ENCODE results near the gene NUDT21.

Gene NUDT21

DNA sequence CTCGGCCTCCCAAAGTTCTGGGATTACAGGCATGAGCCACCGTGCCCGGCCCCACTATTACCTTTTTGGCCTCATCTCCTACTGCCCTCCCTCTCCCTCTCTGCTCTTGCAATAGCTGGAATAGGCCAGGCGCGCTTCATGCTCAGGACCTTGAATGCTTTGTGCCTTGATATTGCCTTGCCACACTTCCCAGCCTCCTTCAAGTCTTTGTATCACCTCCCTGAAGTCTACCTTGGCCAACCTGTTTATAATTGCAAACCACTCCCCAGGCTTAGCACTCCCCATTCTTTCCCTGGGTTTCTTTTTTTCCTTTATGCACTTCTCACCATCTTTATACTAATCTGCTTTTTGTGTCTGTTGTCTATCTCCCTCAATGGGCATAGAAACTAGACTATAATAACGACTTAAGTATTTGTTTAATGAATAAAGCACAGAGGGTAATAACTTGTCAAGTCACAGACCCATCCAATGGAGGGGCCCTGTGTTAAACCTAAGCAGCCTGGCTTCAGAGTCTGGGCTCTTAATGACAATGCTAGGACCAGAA, 6.9 kb upstream of the NUDT21 start:
- H3K4me1 ChIP-seq (ENCODE audit: control insufficient read depth, insufficient read depth, low read length) = peaks cover 3% of the 10 kb centered on the region
- H3K36me3 ChIP-seq (ENCODE audit: insufficient read depth, low read length) = peaks cover 64% of the 10 kb centered on the region

DNA sequence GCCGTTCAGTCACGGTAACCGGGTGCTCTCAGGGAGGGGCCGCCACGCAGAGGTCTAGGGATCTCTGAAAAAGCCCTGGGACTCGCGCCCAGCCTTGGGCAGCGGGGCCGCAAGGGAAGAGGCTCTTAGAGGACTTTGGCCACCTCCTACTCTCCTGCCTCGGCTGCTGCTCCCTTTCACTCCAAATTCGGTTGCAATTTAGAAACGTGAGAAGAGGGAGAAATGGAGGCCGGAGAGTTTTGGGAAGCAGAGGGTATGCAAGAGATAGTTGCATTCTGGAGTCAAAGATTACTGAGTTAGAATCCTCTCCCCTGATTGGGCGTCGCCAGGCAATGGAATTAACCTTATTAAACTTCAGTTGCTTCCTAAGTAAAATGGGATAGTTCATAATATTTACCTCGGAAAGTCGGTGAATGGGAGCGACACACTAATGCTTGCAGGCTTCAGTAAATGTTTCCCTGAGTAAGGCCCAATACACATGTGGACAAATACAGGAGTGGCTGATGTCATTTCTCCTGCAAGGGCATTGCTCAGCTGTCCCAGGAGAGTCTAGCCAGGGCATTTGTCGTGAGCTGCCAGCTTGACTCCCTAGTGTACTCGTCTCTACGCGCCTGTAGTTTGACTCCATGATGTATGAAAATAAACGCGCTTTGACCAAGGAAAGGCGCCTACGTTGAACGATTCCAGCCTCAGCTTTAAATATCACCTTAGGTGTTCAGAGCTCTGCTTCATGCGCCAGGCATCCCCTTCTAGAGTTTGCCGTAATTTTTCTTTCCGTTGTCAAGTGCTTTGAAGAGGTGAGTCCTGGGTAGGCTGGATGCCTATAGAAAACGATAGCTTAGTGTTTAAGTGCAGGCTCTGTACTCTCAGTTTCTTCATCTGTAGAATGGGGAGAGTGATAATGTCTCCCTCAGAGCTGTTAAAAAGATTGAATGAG, 889 bp upstream of the NUDT21 start:
- Histone ChIP-seq H3K4me3 (ENCODE audit: low read length) (peak overlapping the region; percentile 96), H3K4me2 (ENCODE audit: low read length) (peak overlapping the region; percentile 76), H3K36me3 (ENCODE audit: insufficient read depth, low read length) (peaks cover 27% of the 10 kb centered on the region), H3K9me3 (replicated peaks; ENCODE audit: low read length) (no peaks in the 10 kb centered on the region), H3K27me3 (ENCODE audit: control insufficient read depth, insufficient read depth, low read length) (no peaks in the 10 kb centered on the region), H3K4me1 (ENCODE audit: control insufficient read depth, insufficient read depth, low read length) (peaks cover 31% of the 10 kb centered on the region), H3K9ac (ENCODE audit: low read depth, low read length) (peak overlapping the region; percentile 93)

More for the DNA sequence above, 6.9 kb upstream of the NUDT21 start:
- H3K9ac ChIP-seq (ENCODE audit: low read depth, low read length) = no peak overlapping the region
- no peaks in the 10 kb centered on the region for H3K27me3 ChIP-seq (ENCODE audit: control insufficient read depth, insufficient read depth, low read length)
- H3K4me2 ChIP-seq (ENCODE audit: low read length) = no peak overlapping the region
- H3K9me3 ChIP-seq (replicated peaks; ENCODE audit: low read length) = no peaks in the 10 kb centered on the region
- H3K4me3 ChIP-seq (ENCODE audit: low read length) = no peak overlapping the region

DNA sequence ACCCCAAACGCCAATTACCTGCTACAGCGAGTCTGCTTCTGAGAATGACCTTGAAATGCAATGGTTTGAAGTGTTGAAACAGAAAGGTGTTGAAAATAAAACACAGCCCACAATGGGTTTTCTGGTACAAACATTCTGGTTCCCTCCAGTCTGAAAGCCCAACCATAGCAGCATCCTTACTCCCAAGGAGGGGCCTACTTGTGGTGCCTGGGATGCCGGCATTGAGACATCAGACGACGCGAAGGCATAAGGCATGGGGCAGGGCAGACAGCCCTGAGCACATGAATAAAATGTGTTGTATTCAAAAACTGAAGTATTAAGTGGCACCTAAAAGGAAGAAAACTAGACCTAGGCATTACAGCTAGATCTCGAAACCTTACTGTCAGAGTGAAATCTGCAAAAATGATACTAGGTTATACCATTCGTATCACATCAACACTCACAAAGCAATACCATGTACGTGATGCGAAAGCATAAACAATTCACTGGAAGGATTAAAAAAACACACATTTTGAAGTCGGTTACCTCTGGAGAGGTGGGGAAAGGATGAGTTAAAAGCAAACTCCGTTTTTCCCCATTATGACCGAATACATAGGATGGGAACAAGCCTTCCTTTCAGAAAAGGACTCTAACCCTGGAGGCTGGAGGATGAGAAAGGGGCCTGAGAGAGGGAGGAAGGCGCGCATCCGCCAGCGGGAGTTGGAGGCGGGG, 702 bp downstream of the NUDT21 start:
- Histone ChIP-seq H3K9me3 (replicated peaks; ENCODE audit: low read length) (no peaks in the 10 kb centered on the region), H3K9ac (ENCODE audit: low read depth, low read length) (peak overlapping the region; percentile 93), H3K27me3 (ENCODE audit: control insufficient read depth, insufficient read depth, low read length) (no peaks in the 10 kb centered on the region), H3K4me2 (ENCODE audit: low read length) (peak overlapping the region; percentile 85), H3K4me1 (ENCODE audit: control insufficient read depth, insufficient read depth, low read length) (peaks cover 31% of the 10 kb centered on the region), H3K4me3 (ENCODE audit: low read length) (peak overlapping the region; percentile 96), H3K36me3 (ENCODE audit: insufficient read depth, low read length) (peaks cover 30% of the 10 kb centered on the region)

DNA sequence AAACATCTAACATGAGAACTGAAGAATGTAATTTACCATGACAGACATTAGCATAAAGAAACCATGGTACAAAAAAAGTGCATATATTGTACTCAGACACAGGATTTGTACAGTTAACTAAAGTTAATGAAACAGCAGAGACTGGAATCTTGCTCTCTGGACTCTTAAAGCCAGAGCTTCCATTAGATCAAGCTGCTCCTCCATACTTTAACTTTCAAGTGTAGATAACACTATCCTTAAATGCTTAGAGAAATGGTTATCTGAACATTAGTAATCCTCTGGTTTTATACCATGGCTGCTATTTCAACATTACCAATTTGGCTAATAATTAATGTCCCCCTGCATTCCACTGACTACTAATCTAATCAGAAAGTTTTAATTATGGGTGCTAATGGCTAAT, 3.1 kb downstream of the NUDT21 start:
- Histone ChIP-seq H3K27me3 (ENCODE audit: control insufficient read depth, insufficient read depth, low read length) (no peaks in the 10 kb centered on the region), H3K9me3 (replicated peaks; ENCODE audit: low read length) (no peaks in the 10 kb centered on the region), H3K4me1 (ENCODE audit: control insufficient read depth, insufficient read depth, low read length) (peaks cover 27% of the 10 kb centered on the region), H3K9ac (ENCODE audit: low read depth, low read length) (no peak overlapping the region), H3K4me3 (ENCODE audit: low read length) (no peak overlapping the region), H3K4me2 (ENCODE audit: low read length) (no peak overlapping the region), H3K36me3 (ENCODE audit: insufficient read depth, low read length) (peaks cover 27% of the 10 kb centered on the region)

DNA sequence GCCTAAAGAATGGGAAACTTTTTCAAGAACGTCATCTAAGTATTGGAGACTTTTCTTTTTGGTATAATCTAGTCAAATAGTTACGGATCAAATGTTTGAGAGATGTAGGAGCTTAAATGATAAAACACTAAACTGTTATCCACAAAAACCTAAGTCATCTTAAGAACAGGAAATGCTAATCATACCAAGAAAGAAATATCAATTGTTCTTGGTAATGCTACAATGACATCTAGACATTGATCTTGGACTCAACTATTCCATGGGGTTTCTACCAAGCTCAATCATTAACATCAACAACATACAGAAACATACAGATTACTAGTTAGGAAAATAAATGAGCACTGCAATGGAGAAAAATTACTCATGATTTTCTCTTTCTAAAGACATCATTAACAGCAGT, 3.8 kb downstream of the NUDT21 start:
- Histone ChIP-seq H3K9me3 (replicated peaks; ENCODE audit: low read length) (no peaks in the 10 kb centered on the region), H3K4me1 (ENCODE audit: control insufficient read depth, insufficient read depth, low read length) (peaks cover 20% of the 10 kb centered on the region), H3K36me3 (ENCODE audit: insufficient read depth, low read length) (peaks cover 26% of the 10 kb centered on the region), H3K4me2 (ENCODE audit: low read length) (no peak overlapping the region), H3K27me3 (ENCODE audit: control insufficient read depth, insufficient read depth, low read length) (no peaks in the 10 kb centered on the region), H3K4me3 (ENCODE audit: low read length) (no peak overlapping the region), H3K9ac (ENCODE audit: low read depth, low read length) (no peak overlapping the region)

DNA sequence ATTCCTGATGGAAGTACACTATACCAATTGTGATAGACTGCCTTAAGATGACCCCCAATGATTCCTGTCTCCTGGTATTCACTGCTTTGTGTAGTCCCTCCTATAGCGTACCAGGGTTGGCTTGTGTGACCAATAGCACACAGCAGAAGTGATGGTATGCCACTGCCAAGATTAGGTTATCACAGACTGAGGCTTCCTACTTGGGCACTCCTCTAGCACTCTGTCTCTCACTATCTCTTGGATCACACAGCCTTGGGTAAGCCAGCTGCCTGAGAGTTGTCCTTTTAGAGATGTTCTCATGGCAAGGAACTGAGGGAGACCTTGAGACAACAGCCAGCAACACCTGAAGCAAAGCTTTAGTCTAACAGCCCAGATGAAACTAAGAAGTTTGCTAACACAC, 13.1 kb downstream of the NUDT21 start:
- Histone ChIP-seq H3K9ac (ENCODE audit: low read depth, low read length) (no peak overlapping the region), H3K36me3 (ENCODE audit: insufficient read depth, low read length) (peaks cover 60% of the 10 kb centered on the region), H3K4me3 (ENCODE audit: low read length) (no peak overlapping the region), H3K9me3 (replicated peaks; ENCODE audit: low read length) (no peaks in the 10 kb centered on the region), H3K4me2 (ENCODE audit: low read length) (no peak overlapping the region), H3K4me1 (ENCODE audit: control insufficient read depth, insufficient read depth, low read length) (no peaks in the 10 kb centered on the region), H3K27me3 (ENCODE audit: control insufficient read depth, insufficient read depth, low read length) (no peaks in the 10 kb centered on the region)

DNA sequence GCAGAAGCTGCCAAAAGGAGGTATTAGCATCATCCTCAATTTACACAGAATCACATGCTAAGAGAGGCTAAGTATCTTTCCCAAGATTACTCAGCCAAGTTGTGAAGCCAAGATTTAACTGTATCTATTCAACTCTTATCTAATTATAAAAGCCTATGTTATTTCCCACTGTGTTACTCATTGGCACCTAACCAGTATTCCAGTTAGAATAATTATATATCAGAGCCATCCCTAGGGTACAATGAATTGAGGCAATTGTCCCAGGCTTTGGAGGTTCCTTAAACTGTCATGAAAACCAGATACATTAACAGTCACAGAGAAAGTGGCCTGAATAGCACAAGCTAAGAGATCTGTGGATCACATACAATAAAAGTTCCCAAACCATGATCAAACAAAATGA, 14.9 kb downstream of the NUDT21 start:
- peaks cover 64% of the 10 kb centered on the region for H3K36me3 ChIP-seq (ENCODE audit: insufficient read depth, low read length)

DNA sequence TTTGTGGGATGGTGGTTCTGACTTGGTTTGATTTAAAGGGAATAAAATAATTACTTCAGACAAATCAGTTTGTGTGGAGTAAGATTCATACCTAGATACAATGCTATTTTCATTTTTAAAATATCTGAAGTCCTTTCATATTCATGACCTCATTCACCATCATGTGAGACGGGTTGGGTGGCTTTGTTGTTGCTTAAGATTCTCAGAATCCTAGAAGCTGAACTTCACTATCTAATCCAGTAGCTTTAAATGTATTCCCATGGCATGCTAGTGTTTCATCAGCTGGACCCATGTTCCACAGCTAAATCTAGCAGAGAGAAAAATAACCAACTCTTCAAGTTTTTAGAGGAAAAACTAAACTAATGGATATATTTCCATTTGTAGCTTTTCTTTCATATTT, 23.0 kb downstream of the NUDT21 start:
- no peaks in the 10 kb centered on the region for H3K27me3 ChIP-seq (ENCODE audit: control insufficient read depth, insufficient read depth, low read length)
- H3K4me2 ChIP-seq (ENCODE audit: low read length) = no peak overlapping the region
- H3K4me1 ChIP-seq (ENCODE audit: control insufficient read depth, insufficient read depth, low read length) = peaks cover 12% of the 10 kb centered on the region
- no peaks in the 10 kb centered on the region for H3K9me3 ChIP-seq (replicated peaks; ENCODE audit: low read length)
- no peak overlapping the region for H3K4me3 ChIP-seq (ENCODE audit: low read length)
- no peak overlapping the region for H3K9ac ChIP-seq (ENCODE audit: low read depth, low read length)
- H3K36me3 ChIP-seq (ENCODE audit: insufficient read depth, low read length) = peaks cover 19% of the 10 kb centered on the region

More for the DNA sequence above, 14.9 kb downstream of the NUDT21 start:
- no peaks in the 10 kb centered on the region for H3K27me3 ChIP-seq (ENCODE audit: control insufficient read depth, insufficient read depth, low read length)
- no peak overlapping the region for H3K4me3 ChIP-seq (ENCODE audit: low read length)
- no peak overlapping the region for H3K9ac ChIP-seq (ENCODE audit: low read depth, low read length)
- no peaks in the 10 kb centered on the region for H3K9me3 ChIP-seq (replicated peaks; ENCODE audit: low read length)
- H3K4me2 ChIP-seq (ENCODE audit: low read length) = no peak overlapping the region
- no peaks in the 10 kb centered on the region for H3K4me1 ChIP-seq (ENCODE audit: control insufficient read depth, insufficient read depth, low read length)

DNA sequence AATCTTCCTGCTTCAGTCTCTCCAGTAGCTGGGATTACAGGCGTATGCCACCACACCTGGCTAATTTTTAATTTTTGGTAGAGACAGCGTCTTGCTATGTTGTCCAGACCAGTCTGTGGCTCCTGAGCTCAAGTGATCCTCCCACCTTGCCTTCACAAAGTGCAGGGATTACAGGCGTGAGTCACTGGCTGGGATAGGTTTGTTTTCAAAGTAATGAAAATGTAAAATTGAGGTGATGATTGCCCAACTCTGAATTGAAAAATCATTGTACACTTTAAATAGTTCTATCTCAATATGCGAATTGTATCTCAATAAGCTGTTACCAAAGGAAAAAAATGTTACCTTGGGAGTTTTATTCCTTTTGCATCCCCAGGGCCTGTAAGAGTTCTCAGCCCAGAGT, 24.5 kb downstream of the NUDT21 start:
- Histone ChIP-seq H3K4me3 (ENCODE audit: low read length) (no peak overlapping the region), H3K9ac (ENCODE audit: low read depth, low read length) (no peak overlapping the region), H3K27me3 (ENCODE audit: control insufficient read depth, insufficient read depth, low read length) (no peaks in the 10 kb centered on the region), H3K4me2 (ENCODE audit: low read length) (no peak overlapping the region), H3K4me1 (ENCODE audit: control insufficient read depth, insufficient read depth, low read length) (peaks cover 20% of the 10 kb centered on the region), H3K36me3 (ENCODE audit: insufficient read depth, low read length) (peaks cover 12% of the 10 kb centered on the region), H3K9me3 (replicated peaks; ENCODE audit: low read length) (no peaks in the 10 kb centered on the region)

DNA sequence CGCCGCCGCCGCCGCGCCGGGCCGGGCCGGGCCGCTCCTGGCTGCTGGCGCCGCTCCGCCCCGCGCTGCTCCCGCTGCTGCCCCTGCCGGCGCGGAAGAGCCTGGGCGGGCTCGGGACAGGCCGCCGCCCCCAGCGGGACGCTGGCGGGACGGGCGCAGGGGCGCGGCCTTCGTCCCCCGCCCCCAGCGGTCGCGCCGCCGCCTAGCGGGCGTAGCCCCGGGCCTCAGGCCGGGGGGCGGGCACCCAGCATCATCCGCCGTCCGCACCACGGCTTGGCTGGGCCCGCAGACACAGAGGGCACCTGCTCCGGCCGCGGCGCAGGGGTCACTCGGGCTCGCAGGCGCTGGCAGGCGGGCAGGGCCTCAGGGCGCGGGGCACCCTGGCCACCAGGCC, 25.7 kb downstream of the NUDT21 start, which contains the start of gene AMFR:
Gene AMFR, minus strand, starts transcription at position 107 of the 394 bp plus-strand sequence. CDS start 218 bp downstream, outside the sequence.
- Histone ChIP-seq H3K27me3 (ENCODE audit: control insufficient read depth, insufficient read depth, low read length) (no peaks in the 10 kb centered on the region), H3K36me3 (ENCODE audit: insufficient read depth, low read length) (peaks cover 2% of the 10 kb centered on the region), H3K4me1 (ENCODE audit: control insufficient read depth, insufficient read depth, low read length) (peaks cover 23% of the 10 kb centered on the region), H3K4me2 (ENCODE audit: low read length) (peak within 1 kb of the TSS; percentile 86), H3K9ac (ENCODE audit: low read depth, low read length) (peak within 1 kb of the TSS; percentile 97), H3K4me3 (ENCODE audit: low read length) (peak within 1 kb of the TSS; percentile 75), H3K9me3 (replicated peaks; ENCODE audit: low read length) (no peaks in the 10 kb centered on the region)

DNA sequence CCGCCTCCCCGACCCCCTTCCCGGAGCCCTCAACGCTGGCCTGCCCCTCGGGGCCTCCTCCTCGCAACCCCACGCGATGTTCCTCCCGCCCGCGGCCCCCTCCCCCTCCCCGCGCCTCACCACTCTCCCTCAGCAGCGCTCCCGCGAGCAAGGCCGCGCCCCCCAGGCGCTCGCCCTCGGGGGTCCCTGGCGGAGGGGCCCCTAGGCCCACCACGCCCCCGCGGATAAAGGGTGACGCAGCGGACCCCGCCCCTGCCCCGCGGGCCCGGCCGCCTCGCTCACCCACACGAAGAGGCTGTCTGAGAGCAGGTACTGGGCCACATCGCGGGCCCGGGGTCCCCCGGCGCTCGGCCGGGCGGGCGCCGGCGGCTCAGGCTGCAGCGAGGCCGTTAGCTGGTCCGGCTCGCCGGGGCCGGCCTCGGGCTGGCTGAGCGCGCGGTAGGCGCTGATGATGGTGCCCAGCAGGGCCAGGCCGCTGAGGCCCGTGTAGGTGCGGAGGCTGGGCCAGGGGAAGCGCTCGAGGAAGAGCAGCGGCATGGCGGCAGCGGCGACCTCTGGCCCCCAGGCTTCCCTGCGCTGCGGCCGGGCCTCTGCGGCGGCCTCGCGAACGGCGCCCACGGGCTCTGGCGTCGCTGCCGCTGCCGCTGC, 26.2 kb downstream of the NUDT21 start:
- H3K4me2 ChIP-seq (ENCODE audit: low read length) = peak overlapping the region; percentile 86
- no peaks in the 10 kb centered on the region for H3K9me3 ChIP-seq (replicated peaks; ENCODE audit: low read length)
- peak overlapping the region; percentile 75 for H3K4me3 ChIP-seq (ENCODE audit: low read length)
- H3K9ac ChIP-seq (ENCODE audit: low read depth, low read length) = peak overlapping the region; percentile 97
- H3K27me3 ChIP-seq (ENCODE audit: control insufficient read depth, insufficient read depth, low read length) = no peaks in the 10 kb centered on the region
- H3K36me3 ChIP-seq (ENCODE audit: insufficient read depth, low read length) = no peaks in the 10 kb centered on the region
- peaks cover 23% of the 10 kb centered on the region for H3K4me1 ChIP-seq (ENCODE audit: control insufficient read depth, insufficient read depth, low read length)

Measured in skeletal muscle satellite cell (primary cell).